OCI-LY7 (cell line): ENCODE measurements around the gene RHNO1. TPM values are rescaled to one million over a fixed set of nuclear protein-coding genes. Genes with fewer than 3 reads are reported as not detected.

Source experiments
- BruUV-seq: library from RNA; stranded (reverse); fragments of 400-500 nt; replicated peaks from 2 replicates; lab custom pipeline; 2021; lab: Mats Ljungman, UMichigan
- CTCF ChIA-PET: fragments of 300-600 bp; sonication (Branson Sonifier 250); formaldehyde crosslinking; loops from one replicate; lab custom pipeline; 2022; ENCODE audit warnings: antibody characterized with exemption; ENCODE audit not compliant: unreplicated experiment; lab: Charles Lee
- POLR2A ChIA-PET: fragments of 300-600 bp; sonication (Branson Sonifier 250); formaldehyde crosslinking; loops from one replicate; lab custom pipeline; 2022; ENCODE audit warnings: antibody characterized with exemption; lab: Charles Lee
- DNase-seq: peaks from one replicate; pipeline ENCODE4 v3.0.0-alpha.2; 2015; ENCODE audit warnings: low spot score
- H2AFZ ChIP-seq: fragments of 200-600 bp; sonication (generic), shearing (Covaris generic); 2 replicates; pipeline ENCODE4 v1.6.1; 2014; ENCODE audit warnings: mild to moderate bottlenecking, antibody characterized with exemption, low read length, moderate library complexity
- H3K27ac ChIP-seq: fragments of 200-600 bp; sonication (generic); 2 replicates; pipeline ENCODE4 v1.5.1; 2014; ENCODE audit warnings: mixed run types, low read depth, mild to moderate bottlenecking, moderate library complexity, low read length, inconsistent platforms; ENCODE audit not compliant: poor library complexity, severe bottlenecking
- H3K36me3 ChIP-seq: fragments of 200-600 bp; sonication (generic); 2 replicates; pipeline ENCODE4 v1.6.1; 2014; ENCODE audit warnings: mild to moderate bottlenecking, antibody characterized with exemption, low read length, moderate library complexity, mixed read lengths; ENCODE audit not compliant: insufficient read depth
- H3K4me1 ChIP-seq: fragments of 200-600 bp; sonication (generic); 2 replicates; pipeline ENCODE4 v1.5.1; 2014; ENCODE audit warnings: mild to moderate bottlenecking, low read length; ENCODE audit not compliant: insufficient read depth, poor library complexity, severe bottlenecking
- H3K4me2 ChIP-seq: fragments of 200-600 bp; sonication (generic); 2 replicates; pipeline ENCODE4 v1.6.1; 2014; ENCODE audit warnings: mild to moderate bottlenecking, low read length
- H3K4me3 ChIP-seq: fragments of 200-600 bp; sonication (generic); 2 replicates; pipeline ENCODE4 v1.5.1; 2014; ENCODE audit warnings: mild to moderate bottlenecking, low read depth, low read length; ENCODE audit not compliant: poor library complexity, severe bottlenecking
- H3K79me2 ChIP-seq: fragments of 200-600 bp; sonication (generic); 2 replicates; pipeline ENCODE4 v1.6.1; 2016; ENCODE audit warnings: low read depth, mild to moderate bottlenecking, low read length, moderate library complexity, mixed read lengths; ENCODE audit not compliant: insufficient read depth
- H3K9me2 ChIP-seq: fragments of 200-600 bp; sonication (generic); 2 replicates; pipeline ENCODE4 v1.6.1; 2016; ENCODE audit warnings: mild to moderate bottlenecking, low read length, mixed read lengths; ENCODE audit not compliant: insufficient read depth
- H3K9me3 ChIP-seq: fragments of 200-600 bp; sonication (generic); 2 replicates; pipeline ENCODE4 v1.6.1; 2014; ENCODE audit warnings: mild to moderate bottlenecking, mixed run types, low read length, mixed read lengths
- H4K20me1 ChIP-seq: fragments of 200-600 bp; sonication (generic); 2 replicates; pipeline ENCODE4 v1.6.1; 2014; ENCODE audit warnings: mild to moderate bottlenecking, antibody characterized with exemption, low read length, moderate library complexity, mixed read lengths; ENCODE audit not compliant: insufficient read depth
- EZH2phosphoT487 ChIP-seq: fragments of 200-600 bp; sonication (generic); IDR thresholded peaks from 2 replicates; pipeline ENCODE4 v1.6.1; 2018; ENCODE audit warnings: low read depth, borderline replicate concordance, mild to moderate bottlenecking, mixed run types, antibody characterized with exemption, low read length, moderate library complexity, mixed read lengths
- intact Hi-C: fragments of 100-400 bp; cut with micrococcal nuclease; formaldehyde crosslinking; loops from one replicate; pipeline ENCODE4 v1.10.0; 2022; ENCODE audit not compliant: unreplicated experiment
- total RNA-seq, 2 experiments: library from RNA; depleted of rRNA in 1 of 2; stranded (reverse); fragments of >200 nt in 1 of 2; shearing (Covaris generic) in 1 of 2; gene quantifications; 2 replicates each; pipeline ENCODE4 v1.2.3, GENCODE V29; 2014 to 2022
- TF ChIP-seq, protein P1 (sequence below): fragments of 200-600 bp; sonication (generic); conservative IDR thresholded peaks from 2 replicates; pipeline ENCODE4 v1.5.1; 2014; ENCODE audit warnings: mild to moderate bottlenecking, antibody characterized with exemption, low read length, moderate library complexity, mixed read lengths

Gene RHNO1
- total RNA-seq, 2 experiments from 2014 or later: 48.3 to 69.8 TPM

DNA sequence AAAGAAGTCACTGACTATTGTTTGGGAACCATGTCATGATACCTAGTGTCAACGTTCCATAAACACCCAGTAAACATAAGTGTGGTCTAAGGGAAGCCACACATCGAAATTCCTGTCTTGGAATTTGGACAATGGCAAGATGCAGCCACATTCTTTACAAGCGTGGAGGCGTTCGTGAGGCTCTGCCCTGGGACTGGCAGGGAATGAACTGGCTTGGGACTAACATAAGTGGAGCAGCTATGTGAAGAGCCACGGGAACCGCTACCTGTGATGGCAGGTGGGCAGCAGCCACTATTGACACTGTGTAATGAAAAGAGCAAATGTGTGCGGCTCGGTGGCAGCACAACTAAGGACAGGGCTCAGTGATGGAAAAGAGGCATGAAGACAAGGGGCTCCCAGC lies 32.2 kb upstream of the RHNO1 start:
- CTCF ChIA-PET: no interaction called here
- POLR2A ChIA-PET: no interaction called here
- H3K4me2 ChIP-seq: no peak overlapping the region
- no peaks in the 10 kb centered on the region for H3K9me3 ChIP-seq
- no peaks in the 10 kb centered on the region for H3K4me1 ChIP-seq
- no peak overlapping the region for H3K4me3 ChIP-seq
- no peak for DNase-seq
- no TSS peak for BruUV-seq
- H3K36me3 ChIP-seq: peaks cover 13% of the 10 kb centered on the region
- TF ChIP-seq, protein P1, sequence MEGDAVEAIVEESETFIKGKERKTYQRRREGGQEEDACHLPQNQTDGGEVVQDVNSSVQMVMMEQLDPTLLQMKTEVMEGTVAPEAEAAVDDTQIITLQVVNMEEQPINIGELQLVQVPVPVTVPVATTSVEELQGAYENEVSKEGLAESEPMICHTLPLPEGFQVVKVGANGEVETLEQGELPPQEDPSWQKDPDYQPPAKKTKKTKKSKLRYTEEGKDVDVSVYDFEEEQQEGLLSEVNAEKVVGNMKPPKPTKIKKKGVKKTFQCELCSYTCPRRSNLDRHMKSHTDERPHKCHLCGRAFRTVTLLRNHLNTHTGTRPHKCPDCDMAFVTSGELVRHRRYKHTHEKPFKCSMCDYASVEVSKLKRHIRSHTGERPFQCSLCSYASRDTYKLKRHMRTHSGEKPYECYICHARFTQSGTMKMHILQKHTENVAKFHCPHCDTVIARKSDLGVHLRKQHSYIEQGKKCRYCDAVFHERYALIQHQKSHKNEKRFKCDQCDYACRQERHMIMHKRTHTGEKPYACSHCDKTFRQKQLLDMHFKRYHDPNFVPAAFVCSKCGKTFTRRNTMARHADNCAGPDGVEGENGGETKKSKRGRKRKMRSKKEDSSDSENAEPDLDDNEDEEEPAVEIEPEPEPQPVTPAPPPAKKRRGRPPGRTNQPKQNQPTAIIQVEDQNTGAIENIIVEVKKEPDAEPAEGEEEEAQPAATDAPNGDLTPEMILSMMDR: no peak
- no peak for TF ChIP-seq EZH2phosphoT487
- no peaks in the 10 kb centered on the region for H4K20me1 ChIP-seq
- intact Hi-C loops: loop anchor here (5.0 kb wide), 1 partner anchor 198 kb away; no protein-coding TSS in a partner anchor
- H3K27ac ChIP-seq: no peak overlapping the region
- no peaks in the 10 kb centered on the region for H3K79me2 ChIP-seq
- H3K9me2 ChIP-seq: no peaks in the 10 kb centered on the region
- no peak overlapping the region for H2AFZ ChIP-seq

DNA sequence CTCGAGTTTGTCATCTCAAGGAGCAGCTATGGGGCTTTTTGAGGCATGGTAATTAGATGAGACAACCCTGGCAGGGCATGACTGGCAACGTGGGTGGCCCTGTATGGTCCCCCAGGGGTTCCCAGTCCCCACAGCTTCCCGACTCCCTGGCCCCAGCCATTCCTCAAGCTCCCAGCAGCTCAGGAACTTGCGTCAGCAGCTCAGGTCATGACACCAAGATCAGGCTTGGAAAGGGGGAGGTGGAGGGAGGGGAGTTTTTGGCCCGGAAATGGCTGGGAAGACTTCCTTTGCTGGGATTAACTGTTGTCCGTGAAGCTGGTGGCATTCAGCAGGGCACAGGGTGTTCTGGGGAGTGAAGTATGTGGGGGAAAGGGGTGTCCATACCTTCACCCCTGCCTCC lies 31.7 kb upstream of the RHNO1 start:
- Histone ChIP-seq H2AFZ (no peak overlapping the region), H3K9me3 (no peaks in the 10 kb centered on the region), H3K4me1 (no peaks in the 10 kb centered on the region), H3K79me2 (no peaks in the 10 kb centered on the region), H3K4me3 (no peak overlapping the region), H3K36me3 (peaks cover 12% of the 10 kb centered on the region; the same call in 1 of the 2 replicates), H4K20me1 (no peaks in the 10 kb centered on the region), H3K9me2 (no peaks in the 10 kb centered on the region), H3K27ac (no peak overlapping the region), H3K4me2 (no peak overlapping the region)
- no peak for DNase-seq
- TF ChIP-seq EZH2phosphoT487: no peak
- TF ChIP-seq, protein P1: no peak
- no TSS peak for BruUV-seq
- CTCF ChIA-PET: no interaction called here
- intact Hi-C loops: loop anchor here (5.0 kb wide), 1 partner anchor 197 kb away; no protein-coding TSS in a partner anchor
- POLR2A ChIA-PET: no interaction called here

DNA sequence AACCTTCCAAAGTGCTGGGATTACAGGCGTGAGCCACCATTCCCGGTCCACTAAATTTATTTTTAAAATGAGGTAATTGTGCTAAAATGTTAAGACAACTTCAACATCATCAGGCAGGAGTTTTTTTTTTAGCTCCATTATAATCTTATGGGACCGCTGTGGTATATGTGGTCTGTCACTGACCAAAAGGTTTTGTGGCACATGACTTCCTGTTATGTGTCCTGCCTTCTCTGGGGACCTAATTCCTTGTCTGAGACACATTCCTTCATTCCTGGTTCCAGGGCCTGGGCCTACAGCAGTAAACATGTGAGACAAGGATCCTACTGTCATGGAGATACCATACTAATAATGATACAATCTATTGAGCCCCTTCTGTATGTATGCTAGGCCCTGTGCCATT lies 25.1 kb upstream of the RHNO1 start:
- CTCF ChIA-PET: no interaction called here
- no peak overlapping the region for H3K4me3 ChIP-seq
- H3K36me3 ChIP-seq: peaks cover 26% of the 10 kb centered on the region; the same call in 1 of the 2 replicates
- BruUV-seq: no TSS peak
- POLR2A ChIA-PET: interaction anchor here (0.9 kb wide), 1 partner anchor 21 kb away, joined by 3 read pairs; no protein-coding TSS in a partner anchor
- H3K4me1 ChIP-seq: no peaks in the 10 kb centered on the region
- H3K27ac ChIP-seq: no peak overlapping the region
- intact Hi-C loops: no loop called here
- no peaks in the 10 kb centered on the region for H3K79me2 ChIP-seq
- DNase-seq: no peak
- H3K4me2 ChIP-seq: no peak overlapping the region
- TF ChIP-seq, protein P1: no peak
- no peak for TF ChIP-seq EZH2phosphoT487
- no peak overlapping the region for H2AFZ ChIP-seq
- H3K9me3 ChIP-seq: no peaks in the 10 kb centered on the region
- H4K20me1 ChIP-seq: no peaks in the 10 kb centered on the region
- H3K9me2 ChIP-seq: no peaks in the 10 kb centered on the region
